Body of pancreas (tissue), 4 donors: ENCODE data around the gene RHOT2. TPM values are rescaled to one million over a fixed set of nuclear protein-coding genes. Genes with fewer than 3 reads are reported as not detected.
A peak's percentile ranks its signal among the peaks of the same experiment; 100 is the strongest.

Experiments used
- ATAC-seq: fragments of 150-250 bp; one replicate; pipeline ENCODE4 v1.9.1; 2016
- DNase-seq, 4 donors: peaks; one replicate each; pipeline ENCODE4 v3.0.0-alpha.2; 2019
- H3K27ac ChIP-seq, 4 donors: fragments of 200-600 bp; sonication (generic); 1 replicate in 3 of 4; 2 replicates in 1 of 4; pipeline versions ENCODE4 v1.5.1 to v1.6.1; 2016 to 2019; ENCODE audit warnings: mild to moderate bottlenecking in 1 of 4, mixed read lengths in 1 of 4, moderate library complexity in 1 of 4
- H3K27me3 ChIP-seq, 2 donors: fragments of 200-600 bp; sonication (generic); one replicate each; pipeline ENCODE4 v1.6.0; 2016; ENCODE audit warnings: mild to moderate bottlenecking in 1 of 2
- H3K36me3 ChIP-seq, 2 donors: fragments of 200-600 bp; sonication (generic); replicated peaks in 1 of 2; 2 replicates each; pipeline ENCODE4 v1.5.1; 2016; ENCODE audit warnings: low read depth in 2 of 2; ENCODE audit not compliant: insufficient read depth in 1 of 2
- H3K4me1 ChIP-seq: fragments of 200-600 bp; sonication (generic); one replicate; pipeline ENCODE4 v1.6.0; 2016
- H3K4me3 ChIP-seq, 2 donors: fragments of 200-600 bp; sonication (generic); 1 replicate in 1 of 2; 2 replicates in 1 of 2; pipeline ENCODE4 v1.5.1; 2016 to 2019
- H3K9me3 ChIP-seq, 3 donors: fragments of 200-600 bp; sonication (generic); 1 replicate in 2 of 3; 2 replicates in 1 of 3; pipeline ENCODE4 v1.5.1; 2016
- POLR2A ChIP-seq, 3 donors: fragments of 450-650 bp; IDR thresholded peaks; one replicate each; pipeline ENCODE4 v1.6.1; 2016; ENCODE audit warnings: antibody characterized with exemption in 3 of 3, mild to moderate bottlenecking in 2 of 3
- WGBS, 2 donors: methylation state at CpG; one replicate each; pipeline ENCODE4 v1.1.5; 2017; 5-methylcytosine and 5-hydroxymethylcytosine counted together
- intact Hi-C: fragments of 100-400 bp; cut with DNase I; formaldehyde crosslinking; loops from one replicate; pipeline ENCODE4 v1.15.1; 2023
- total RNA-seq, 2 donors: library from RNA; depleted of rRNA; stranded (reverse); fragments of >200 nt; gene quantifications; one replicate each; pipeline ENCODE4 v1.1.0, GENCODE V29; 2016
- TF ChIP-seq, protein P1 (sequence below), 7 experiments: fragments of 450-650 bp in 4 of 7; fragments of 200-600 bp in 3 of 7; sonication (generic) in 3 of 7; IDR thresholded peaks; one replicate each; pipeline ENCODE4 v1.5.1; 2016 to 2019; ENCODE audit warnings: antibody characterized with exemption in 7 of 7

RHOT2 gene
- total RNA-seq, 2 donors from 2014 or later = 65.6 to 89.0 TPM

DNA sequence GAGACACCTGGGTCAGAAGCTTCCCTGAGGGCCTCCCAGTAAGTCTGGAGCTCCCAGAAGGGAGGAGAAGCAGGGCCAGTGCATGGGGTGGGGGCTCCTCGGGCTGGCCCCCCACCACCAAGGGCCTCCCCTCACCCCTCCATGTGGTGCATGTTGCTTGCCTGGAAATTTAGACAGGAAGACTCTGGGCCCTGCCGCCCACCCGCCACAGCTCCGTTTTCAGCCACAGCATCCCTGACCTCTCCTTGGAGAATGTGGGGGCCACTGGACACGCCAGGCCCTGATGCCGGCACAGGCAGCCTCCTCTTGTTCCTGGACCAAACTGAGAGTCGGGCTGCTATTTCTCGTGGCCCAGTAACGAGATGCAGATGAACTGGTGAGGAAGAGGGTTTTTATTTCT, 29.1 kb upstream of the RHOT2 start:
- Histone ChIP-seq H3K9me3 (no peaks in the 10 kb centered on the region), H3K4me1 (peaks cover 56% of the 10 kb centered on the region), H3K36me3 (no peaks in the 10 kb centered on the region), H3K4me3 (no peak overlapping the region), H3K27ac (peak overlapping the region; percentile 39 to 96 (median 92)), H3K27me3 (no peaks in the 10 kb centered on the region)
- ATAC-seq (no peak), DNase-seq (no peak)
- intact Hi-C loops = no loop called here
- TF ChIP-seq POLR2A (IDR thresholded peaks at IDR 0.05) = no peak
- TF ChIP-seq, protein P1, sequence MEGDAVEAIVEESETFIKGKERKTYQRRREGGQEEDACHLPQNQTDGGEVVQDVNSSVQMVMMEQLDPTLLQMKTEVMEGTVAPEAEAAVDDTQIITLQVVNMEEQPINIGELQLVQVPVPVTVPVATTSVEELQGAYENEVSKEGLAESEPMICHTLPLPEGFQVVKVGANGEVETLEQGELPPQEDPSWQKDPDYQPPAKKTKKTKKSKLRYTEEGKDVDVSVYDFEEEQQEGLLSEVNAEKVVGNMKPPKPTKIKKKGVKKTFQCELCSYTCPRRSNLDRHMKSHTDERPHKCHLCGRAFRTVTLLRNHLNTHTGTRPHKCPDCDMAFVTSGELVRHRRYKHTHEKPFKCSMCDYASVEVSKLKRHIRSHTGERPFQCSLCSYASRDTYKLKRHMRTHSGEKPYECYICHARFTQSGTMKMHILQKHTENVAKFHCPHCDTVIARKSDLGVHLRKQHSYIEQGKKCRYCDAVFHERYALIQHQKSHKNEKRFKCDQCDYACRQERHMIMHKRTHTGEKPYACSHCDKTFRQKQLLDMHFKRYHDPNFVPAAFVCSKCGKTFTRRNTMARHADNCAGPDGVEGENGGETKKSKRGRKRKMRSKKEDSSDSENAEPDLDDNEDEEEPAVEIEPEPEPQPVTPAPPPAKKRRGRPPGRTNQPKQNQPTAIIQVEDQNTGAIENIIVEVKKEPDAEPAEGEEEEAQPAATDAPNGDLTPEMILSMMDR (IDR thresholded peaks at IDR 0.05) = no peak
- 75 to 81% methylated on average over 4 to 9 of the region's 9 CpGs for WGBS, 2 donors

- TF ChIP-seq POLR2A (IDR thresholded peaks at IDR 0.05) = no peak
- TF ChIP-seq, protein P1 (IDR thresholded peaks at IDR 0.05) = no peak
- ATAC-seq (no peak), DNase-seq (no peak)
- H3K4me1 ChIP-seq = peaks cover 63% of the 10 kb centered on the region
- intact Hi-C loops = no loop called here
- H3K4me3 ChIP-seq = no peak overlapping the region
- H3K27me3 ChIP-seq = no peaks in the 10 kb centered on the region
- H3K36me3 ChIP-seq = no peaks in the 10 kb centered on the region
- WGBS, 2 donors = 100% methylated on average over 4 of the region's 5 CpGs; no CpG with 5 or more reads in 1 of the 2 donors
- H3K27ac ChIP-seq = peak overlapping the region in 3 of 4 donors; percentile 89 to 97 (median 93)
- no peaks in the 10 kb centered on the region for H3K9me3 ChIP-seq
Observed at GRCh38 chr16:640614-641013, 27.3 kb upstream of the RHOT2 start.

GRCh38 chr16:641326-642188, 26.4 kb upstream of the RHOT2 start, which contains the start of gene MCRIP2:
TSS of gene MCRIP2 (plus strand) at chr16:641828. CDS start at chr16:641992, 164 bp downstream.
- Histone ChIP-seq H3K4me3 (peak within 1 kb of the TSS; percentile 39 to 47), H3K4me1 (peaks cover 68% of the 10 kb centered on the region), H3K9me3 (no peaks in the 10 kb centered on the region), H3K36me3 (no peaks in the 10 kb centered on the region), H3K27ac (peak within 1 kb of the TSS; percentile 84 to 97 (median 91)), H3K27me3 (no peaks in the 10 kb centered on the region)
- ATAC-seq (peak; percentile 68), DNase-seq (peak; percentile 89 to 93 (median 92))
- peak; percentile 63 to 79 (median 76) for TF ChIP-seq POLR2A (IDR thresholded peaks at IDR 0.05)
- TF ChIP-seq, protein P1 (IDR thresholded peaks at IDR 0.05) = no peak
- 0% methylated on average over 69 of the region's 81 CpGs; no CpG with 5 or more reads in 1 of the 2 donors for WGBS, 2 donors
- intact Hi-C loops = no loop called here

GRCh38 chr16:642189-643049, 25.5 kb upstream of the RHOT2 start:
- Histone ChIP-seq H3K4me3 (peak overlapping the region; percentile 39 to 47), H3K36me3 (no peaks in the 10 kb centered on the region), H3K27me3 (no peaks in the 10 kb centered on the region), H3K27ac (peak overlapping the region; percentile 84 to 97 (median 91)), H3K9me3 (no peaks in the 10 kb centered on the region), H3K4me1 (peaks cover 74% of the 10 kb centered on the region)
- ATAC-seq = peak; percentile 77
- peak; percentile 85 to 90 (median 88) for DNase-seq
- 3% methylated on average over 6 to 62 of the region's 72 CpGs for WGBS, 2 donors
- intact Hi-C loops = no loop called here
- TF ChIP-seq, protein P1 (IDR thresholded peaks at IDR 0.05) = peak in 1 of 7 experiments; percentile 4
- TF ChIP-seq POLR2A (IDR thresholded peaks at IDR 0.05) = peak; percentile 20 to 62 (median 59)
